GM21515 (cell line): ENCODE measurements around the gene TENT4A.

ENCODE experiments used
- ATAC-seq: cut with Tn5 transposase; IDR thresholded peaks from one replicate; pipeline ENCODE4 v1.9.1; 2021; ENCODE audit not compliant: unreplicated experiment

The TENT4A gene

DNA sequence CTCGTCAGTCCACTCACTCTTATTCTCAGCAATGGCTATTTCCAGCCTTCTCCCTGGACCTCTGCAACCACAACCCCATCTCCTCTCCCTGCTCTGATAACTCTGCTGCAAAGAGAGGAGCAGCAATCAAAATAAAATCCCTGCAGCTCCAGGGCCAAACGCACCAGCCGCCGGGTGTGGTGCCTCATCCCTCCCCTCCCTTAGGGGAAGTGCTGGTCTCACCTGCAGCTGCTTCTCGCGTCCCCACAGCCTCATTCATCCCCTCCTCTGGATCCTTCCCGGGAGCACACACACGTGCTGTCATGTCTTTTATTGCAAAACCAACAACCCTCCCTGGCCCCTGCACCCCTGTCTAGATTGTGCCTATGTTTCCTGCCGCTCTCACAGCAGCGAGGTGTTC, 77.8 kb downstream of the TENT4A start:
- no peak for ATAC-seq

DNA sequence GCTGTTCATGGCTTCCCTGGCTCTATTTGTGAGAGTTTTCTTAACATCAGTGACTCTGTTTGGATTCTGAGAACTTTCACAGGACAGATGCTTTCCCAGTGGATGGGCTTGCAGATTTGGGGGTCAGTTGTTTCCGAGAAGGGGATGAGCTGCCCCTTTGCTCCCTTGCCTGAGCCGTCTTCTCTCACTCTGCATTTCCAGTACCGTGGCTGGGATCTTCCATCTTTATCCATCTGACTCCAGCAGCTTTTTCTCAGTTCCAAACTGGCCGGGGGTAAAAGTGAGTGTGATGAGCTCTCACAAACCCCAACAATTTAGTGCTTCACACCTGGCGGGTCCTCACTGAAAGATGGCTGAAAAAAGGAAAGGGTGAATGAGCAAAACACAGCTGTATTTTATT, 79.1 kb downstream of the TENT4A start:
- no peak for ATAC-seq

DNA sequence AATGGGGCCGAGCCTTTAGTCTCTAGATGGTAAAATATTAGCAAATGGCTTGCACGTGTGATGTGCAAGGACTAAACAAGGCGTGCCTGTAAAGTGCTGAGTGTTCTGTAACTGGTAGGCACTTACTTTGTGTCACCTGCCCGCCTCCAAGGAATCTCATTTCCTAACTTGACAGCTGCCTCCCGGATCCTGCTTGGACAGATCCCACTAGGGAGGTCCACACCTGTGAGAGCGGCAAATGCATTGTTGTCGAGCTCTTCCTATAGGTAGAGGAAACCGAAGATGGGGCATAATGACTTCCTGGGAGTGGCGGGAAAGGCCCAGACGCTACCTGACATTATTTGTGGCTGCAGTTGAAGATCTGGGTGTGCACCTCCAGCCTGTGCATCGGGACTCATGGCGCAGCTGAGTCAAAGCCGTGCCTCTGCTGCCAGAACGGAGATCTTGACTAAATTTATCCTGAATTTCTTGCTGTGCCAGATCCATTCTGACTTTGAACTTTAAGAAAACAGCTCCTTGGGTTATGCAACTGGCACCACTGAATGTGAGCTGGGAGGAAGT, 79.8 kb downstream of the TENT4A start:
- ATAC-seq: no peak

DNA sequence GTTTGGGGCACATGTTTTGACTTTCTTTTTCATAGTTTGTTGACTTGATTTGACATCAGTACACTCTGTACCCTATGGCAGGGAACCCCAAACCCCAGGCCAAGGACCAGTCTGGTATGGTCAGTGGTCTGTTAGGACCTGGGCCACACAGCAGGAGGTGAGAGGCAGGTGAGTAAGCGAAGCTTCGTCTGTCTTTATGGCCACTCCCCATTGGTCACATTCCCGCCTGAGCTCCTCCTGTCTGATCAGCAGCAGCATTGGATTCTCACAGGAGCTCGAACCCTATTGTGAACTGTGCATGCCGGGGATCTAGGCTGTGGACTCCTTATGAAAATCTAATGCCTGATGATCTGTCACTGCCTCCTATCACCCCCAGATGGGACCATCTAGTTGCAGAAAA, 88.0 kb downstream of the TENT4A start:
- ATAC-seq: no peak

DNA sequence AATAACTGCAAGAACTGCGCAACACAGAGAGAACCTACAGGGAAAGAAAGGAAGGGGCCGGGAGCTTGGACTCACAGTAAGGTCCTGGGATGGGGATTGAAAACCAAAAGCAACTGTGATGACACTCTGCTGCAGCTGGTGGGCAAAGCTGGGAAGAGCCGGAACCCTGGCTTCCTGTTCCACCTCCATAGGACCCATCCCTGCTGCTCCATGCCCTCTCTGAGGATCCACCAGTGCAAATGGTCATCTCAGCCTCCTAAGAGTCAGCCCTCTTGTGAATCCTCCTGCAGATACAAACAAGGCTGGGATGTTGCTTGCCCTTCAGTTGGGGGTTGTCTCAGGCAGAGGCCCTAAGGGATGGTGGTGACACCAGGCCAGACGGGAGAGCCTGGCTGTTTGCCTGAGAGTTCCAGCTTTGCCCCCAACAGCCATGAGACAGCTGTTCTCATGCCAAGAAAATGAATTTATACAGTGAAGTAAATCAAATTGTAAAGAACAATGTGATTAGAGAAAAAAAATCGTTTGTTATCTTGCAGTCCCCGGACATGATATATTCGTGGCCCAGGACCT, 90.8 kb downstream of the TENT4A start:
- ATAC-seq: no peak

DNA sequence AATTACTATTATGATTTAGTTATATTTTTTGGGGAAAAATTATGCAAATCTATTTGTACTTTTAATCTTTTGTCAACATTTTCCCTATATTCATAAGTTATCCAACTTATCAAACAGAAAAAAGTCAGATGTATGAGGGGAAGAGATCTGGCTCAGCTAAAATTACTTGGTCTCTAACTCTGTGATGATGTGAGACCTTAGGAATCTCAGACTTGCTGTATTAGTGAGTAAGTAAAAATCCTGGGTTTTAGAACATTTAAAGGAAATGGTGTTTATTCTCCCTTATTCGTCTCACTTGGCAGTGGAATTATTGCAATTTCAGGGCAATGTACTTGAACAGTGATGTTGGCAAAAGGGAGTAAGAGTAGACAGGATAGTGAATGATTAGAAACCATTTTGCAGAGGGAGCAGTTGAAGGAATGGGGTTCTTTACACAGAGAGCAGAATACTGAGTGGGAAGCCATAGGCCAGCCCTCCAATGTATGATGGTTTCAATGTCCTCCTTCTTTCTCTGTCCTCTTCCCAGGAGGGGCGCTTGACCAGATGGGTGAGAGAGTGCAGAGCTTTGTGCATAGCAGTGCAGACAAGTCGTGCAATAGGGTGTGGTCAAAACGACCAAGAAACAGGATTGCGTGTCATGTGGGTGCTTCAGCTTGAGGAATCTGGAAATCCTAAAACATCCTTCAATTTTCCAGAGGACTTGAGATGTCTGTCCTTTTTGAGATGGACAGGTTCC, 91.7 kb downstream of the TENT4A start:
- no peak for ATAC-seq

DNA sequence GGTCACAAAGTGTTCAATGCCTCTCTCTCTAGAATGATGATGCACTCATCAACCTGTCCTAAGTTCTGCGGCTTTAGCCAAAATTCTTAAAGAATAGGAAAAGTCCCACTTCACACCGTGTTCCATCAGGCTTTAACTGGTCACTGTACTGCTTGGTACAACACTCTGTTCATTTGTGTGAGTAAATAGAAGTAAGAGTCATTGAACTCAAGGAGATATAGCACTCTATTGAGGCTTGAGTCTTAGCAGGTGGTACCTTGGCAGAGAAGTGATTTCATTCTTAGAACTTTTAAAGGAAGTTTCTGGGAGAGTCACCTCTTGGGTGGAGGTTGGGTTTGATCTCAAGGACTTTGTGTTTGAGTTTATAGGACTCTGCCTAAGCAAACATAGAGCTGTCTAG, 92.6 kb downstream of the TENT4A start:
- no peak for ATAC-seq
